CD4-positive, alpha-beta T cell treated with Interleukin-21 for 1 hour (primary cell): Measurements from ENCODE around the gene GRK5.
A peak's percentile ranks its signal among the peaks of the same experiment; 100 is the strongest.

ENCODE experiments used
- DNase-seq: peaks from one replicate; pipeline ENCODE4 v3.0.0-alpha.2; 2020

GRK5 gene

GRCh38 chr10:119303886-119304285 lies 96.5 kb downstream of the GRK5 start:
- no peak for DNase-seq

- no peak for DNase-seq
Measured at GRCh38 chr10:119304541-119304940, 97.2 kb downstream of the GRK5 start.

GRCh38 chr10:119305860-119306513 lies 98.6 kb downstream of the GRK5 start:
- DNase-seq = peak; percentile 86

GRCh38 chr10:119306514-119306951 lies 99.2 kb downstream of the GRK5 start:
- DNase-seq = peak; percentile 81

GRCh38 chr10:119306986-119307392 lies 99.6 kb downstream of the GRK5 start:
- DNase-seq = no peak

GRCh38 chr10:119308089-119308488 lies 100.7 kb downstream of the GRK5 start:
- no peak for DNase-seq

GRCh38 chr10:119308551-119309422 lies 101.4 kb downstream of the GRK5 start:
- DNase-seq = no peak

- DNase-seq = no peak
Measured at GRCh38 chr10:119309423-119309770, 102.0 kb downstream of the GRK5 start.

GRCh38 chr10:119310806-119311205 lies 103.4 kb downstream of the GRK5 start:
- no peak for DNase-seq

- DNase-seq = no peak
Measured at GRCh38 chr10:119312241-119312640, 104.9 kb downstream of the GRK5 start.

- DNase-seq = no peak
Measured at GRCh38 chr10:119313024-119313423, 105.7 kb downstream of the GRK5 start.

- DNase-seq = peak; percentile 68
Measured at GRCh38 chr10:119313644-119314043, 106.3 kb downstream of the GRK5 start.

- no peak for DNase-seq
Measured at GRCh38 chr10:119314061-119314460, 106.7 kb downstream of the GRK5 start.

- DNase-seq = no peak
Measured at GRCh38 chr10:119314486-119314885, 107.1 kb downstream of the GRK5 start.

- peak; percentile 34 for DNase-seq
Measured at GRCh38 chr10:119315128-119316001, 108.0 kb downstream of the GRK5 start.

- DNase-seq = no peak
Measured at GRCh38 chr10:119316002-119316358, 108.6 kb downstream of the GRK5 start.

GRCh38 chr10:119316729-119317097 lies 109.3 kb downstream of the GRK5 start:
- DNase-seq = no peak

GRCh38 chr10:119318411-119319160 lies 111.2 kb downstream of the GRK5 start:
- no peak for DNase-seq

- DNase-seq = no peak
Measured at GRCh38 chr10:119319161-119319919, 112.0 kb downstream of the GRK5 start.

GRCh38 chr10:119319920-119320258 lies 112.5 kb downstream of the GRK5 start:
- no peak for DNase-seq

- DNase-seq = no peak
Measured at GRCh38 chr10:119320981-119321380, 113.6 kb downstream of the GRK5 start.
